PFSK-1 (cell line): ENCODE data around the gene KCNQ1OT1.

Experiments
- POLR2AphosphoS5 ChIP-seq: IDR thresholded peaks from 2 replicates; pipeline ENCODE4 v1.6.1; 2012; ENCODE audit warnings: low read depth, mild to moderate bottlenecking, control low read depth, low read length, moderate library complexity
- SIN3A ChIP-seq: IDR thresholded peaks from 2 replicates; pipeline ENCODE4 v1.6.1; 2012; ENCODE audit warnings: mild to moderate bottlenecking, low read length, moderate library complexity, borderline replicate concordance; ENCODE audit not compliant: insufficient read depth
- TAF1 ChIP-seq: IDR thresholded peaks from 2 replicates; pipeline ENCODE4 v1.6.1; 2012; ENCODE audit warnings: low read length, control low read depth, borderline replicate concordance; ENCODE audit not compliant: insufficient read depth
- TF ChIP-seq, protein P1 (sequence below), 2 experiments: IDR thresholded peaks; 2 replicates each; pipeline versions ENCODE4 v1.6.1 to v1.8.0; 2011 to 2012; ENCODE audit warnings: low read depth in 2 of 2, low read length in 2 of 2, control low read depth in 1 of 2, inconsistent platforms in 1 of 2, mild to moderate bottlenecking in 1 of 2, moderate library complexity in 1 of 2; ENCODE audit not compliant: insufficient read depth in 1 of 2

GRCh38 chr11:2660357-2660939 lies 39.3 kb downstream of the KCNQ1OT1 start:
- TF ChIP-seq POLR2AphosphoS5 (no peak), SIN3A (no peak), TAF1 (no peak)
- TF ChIP-seq, protein P1, sequence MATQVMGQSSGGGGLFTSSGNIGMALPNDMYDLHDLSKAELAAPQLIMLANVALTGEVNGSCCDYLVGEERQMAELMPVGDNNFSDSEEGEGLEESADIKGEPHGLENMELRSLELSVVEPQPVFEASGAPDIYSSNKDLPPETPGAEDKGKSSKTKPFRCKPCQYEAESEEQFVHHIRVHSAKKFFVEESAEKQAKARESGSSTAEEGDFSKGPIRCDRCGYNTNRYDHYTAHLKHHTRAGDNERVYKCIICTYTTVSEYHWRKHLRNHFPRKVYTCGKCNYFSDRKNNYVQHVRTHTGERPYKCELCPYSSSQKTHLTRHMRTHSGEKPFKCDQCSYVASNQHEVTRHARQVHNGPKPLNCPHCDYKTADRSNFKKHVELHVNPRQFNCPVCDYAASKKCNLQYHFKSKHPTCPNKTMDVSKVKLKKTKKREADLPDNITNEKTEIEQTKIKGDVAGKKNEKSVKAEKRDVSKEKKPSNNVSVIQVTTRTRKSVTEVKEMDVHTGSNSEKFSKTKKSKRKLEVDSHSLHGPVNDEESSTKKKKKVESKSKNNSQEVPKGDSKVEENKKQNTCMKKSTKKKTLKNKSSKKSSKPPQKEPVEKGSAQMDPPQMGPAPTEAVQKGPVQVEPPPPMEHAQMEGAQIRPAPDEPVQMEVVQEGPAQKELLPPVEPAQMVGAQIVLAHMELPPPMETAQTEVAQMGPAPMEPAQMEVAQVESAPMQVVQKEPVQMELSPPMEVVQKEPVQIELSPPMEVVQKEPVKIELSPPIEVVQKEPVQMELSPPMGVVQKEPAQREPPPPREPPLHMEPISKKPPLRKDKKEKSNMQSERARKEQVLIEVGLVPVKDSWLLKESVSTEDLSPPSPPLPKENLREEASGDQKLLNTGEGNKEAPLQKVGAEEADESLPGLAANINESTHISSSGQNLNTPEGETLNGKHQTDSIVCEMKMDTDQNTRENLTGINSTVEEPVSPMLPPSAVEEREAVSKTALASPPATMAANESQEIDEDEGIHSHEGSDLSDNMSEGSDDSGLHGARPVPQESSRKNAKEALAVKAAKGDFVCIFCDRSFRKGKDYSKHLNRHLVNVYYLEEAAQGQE (IDR thresholded peaks at IDR 0.05; ENCODE audit: insufficient read depth in 1 of 2, low read depth in 2 of 2, low read length in 2 of 2): no peak
